A549 treated with Hydrocortisone at 1 μM for 4 hours (cell line): ENCODE results near the gene TUBGCP4. TPM values are rescaled to one million over a fixed set of nuclear protein-coding genes. Genes with fewer than 3 reads are reported as not detected.

Source experiments
- total RNA-seq: library from RNA; stranded (reverse); fragments of 200-300 nt; extraction: Qiagen RNA extraction; gene quantifications from 5 replicates; pipeline ENCODE4 v1.2.3, GENCODE V29; 2022

Gene TUBGCP4, protein sequence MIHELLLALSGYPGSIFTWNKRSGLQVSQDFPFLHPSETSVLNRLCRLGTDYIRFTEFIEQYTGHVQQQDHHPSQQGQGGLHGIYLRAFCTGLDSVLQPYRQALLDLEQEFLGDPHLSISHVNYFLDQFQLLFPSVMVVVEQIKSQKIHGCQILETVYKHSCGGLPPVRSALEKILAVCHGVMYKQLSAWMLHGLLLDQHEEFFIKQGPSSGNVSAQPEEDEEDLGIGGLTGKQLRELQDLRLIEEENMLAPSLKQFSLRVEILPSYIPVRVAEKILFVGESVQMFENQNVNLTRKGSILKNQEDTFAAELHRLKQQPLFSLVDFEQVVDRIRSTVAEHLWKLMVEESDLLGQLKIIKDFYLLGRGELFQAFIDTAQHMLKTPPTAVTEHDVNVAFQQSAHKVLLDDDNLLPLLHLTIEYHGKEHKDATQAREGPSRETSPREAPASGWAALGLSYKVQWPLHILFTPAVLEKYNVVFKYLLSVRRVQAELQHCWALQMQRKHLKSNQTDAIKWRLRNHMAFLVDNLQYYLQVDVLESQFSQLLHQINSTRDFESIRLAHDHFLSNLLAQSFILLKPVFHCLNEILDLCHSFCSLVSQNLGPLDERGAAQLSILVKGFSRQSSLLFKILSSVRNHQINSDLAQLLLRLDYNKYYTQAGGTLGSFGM
- total RNA-seq, result 4.7 to 6.8 TPM (median 6.0 TPM) in 5 replicates

DNA sequence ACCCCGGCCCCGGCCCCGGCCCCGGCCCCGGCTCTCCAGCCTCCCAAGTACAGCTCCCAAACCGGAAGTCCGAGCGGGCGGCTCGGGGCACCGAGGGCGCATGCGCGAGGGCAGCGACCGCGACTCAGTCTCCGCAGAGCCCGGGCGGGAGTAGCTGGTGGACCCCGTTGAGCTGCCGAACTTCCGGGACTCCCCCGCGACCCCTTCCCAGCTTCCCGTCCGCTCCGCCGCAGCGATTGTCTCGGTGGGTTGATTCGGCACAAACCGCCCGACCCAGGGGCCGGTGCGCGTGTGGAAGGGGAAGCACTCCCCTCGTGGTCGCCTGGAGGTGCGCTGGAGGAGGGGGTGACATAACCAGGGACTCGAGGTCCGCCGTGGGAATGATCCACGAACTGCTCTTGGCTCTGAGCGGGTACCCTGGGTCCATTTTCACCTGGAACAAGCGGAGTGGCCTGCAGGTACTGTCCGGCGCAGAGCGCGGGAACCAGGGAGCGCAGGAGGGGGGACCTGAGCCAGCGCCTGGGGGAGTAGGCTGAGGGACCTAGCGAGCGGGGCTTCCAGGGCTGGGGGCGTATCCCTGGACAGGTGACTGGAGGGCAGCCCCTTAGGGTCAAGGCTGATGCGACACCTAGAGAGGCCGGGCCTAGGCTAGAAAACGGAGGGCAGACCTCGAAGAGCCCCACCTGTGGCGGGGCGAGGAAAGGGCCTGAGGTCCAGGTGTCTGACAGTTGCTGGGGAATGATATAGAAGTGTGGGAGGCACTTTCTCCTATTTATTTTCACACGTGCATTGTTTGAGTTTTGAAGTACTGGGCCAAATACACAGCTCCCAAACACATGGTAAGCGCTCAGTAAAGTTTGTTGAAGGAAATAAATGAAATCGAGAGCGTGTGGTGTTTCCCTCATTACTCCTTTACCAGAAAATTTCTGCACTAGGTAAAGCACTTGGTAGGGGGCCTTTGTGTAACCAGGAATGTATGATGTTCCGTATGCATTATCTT lies at the start of gene TUBGCP4, which contains the start of gene ZSCAN29:
TUBGCP4 (plus strand) TSS at position 127 of the 1,000 bp plus-strand sequence; CDS start at position 381, 254 bp downstream.
ZSCAN29 (minus strand) TSS at position 69 of the 1,000 bp plus-strand sequence. CDS start 1,130 bp downstream, outside the sequence.

DNA sequence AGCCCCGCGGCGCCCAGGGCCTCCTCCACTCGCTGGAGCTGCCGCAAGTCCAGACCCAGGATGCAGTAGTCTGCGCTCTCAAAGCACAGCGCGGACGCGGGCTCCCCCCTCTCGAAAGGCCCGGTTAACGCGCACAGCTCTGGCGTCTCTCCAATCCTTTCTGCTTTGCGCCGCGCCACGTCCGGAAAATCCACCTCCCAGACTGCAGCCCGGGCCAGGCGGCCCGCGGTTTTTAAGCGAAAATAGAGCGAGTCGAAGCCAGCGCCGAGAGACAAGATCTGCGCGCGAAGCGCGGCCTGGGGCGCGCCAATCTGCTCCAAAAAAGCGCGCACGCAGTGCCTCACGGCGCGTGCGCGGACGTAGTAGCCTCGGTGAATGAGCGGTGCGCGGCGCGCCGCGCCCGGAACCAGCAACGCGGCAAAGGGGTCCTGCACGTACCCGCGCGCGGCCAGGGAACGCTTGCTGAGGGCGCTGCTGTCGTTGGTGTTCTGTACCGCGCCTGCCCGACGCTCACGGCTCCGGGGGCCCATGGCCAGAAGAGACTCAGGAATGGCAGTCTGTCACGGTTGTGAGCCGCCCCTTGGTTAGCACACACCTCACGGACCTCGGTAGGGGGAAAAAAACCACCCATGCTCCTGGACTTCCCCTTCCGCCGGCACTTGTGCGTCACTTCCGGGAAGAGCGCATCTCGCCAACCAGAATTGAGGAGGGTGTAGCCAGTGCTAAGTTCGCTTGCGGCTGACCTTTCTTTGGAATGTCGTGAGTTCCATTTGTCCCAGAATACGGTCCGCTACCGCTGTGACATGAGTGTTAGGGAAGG lies 40.7 kb upstream of the TUBGCP4 start, which contains the start of gene LCMT2:
LCMT2 (minus strand) TSS at position 614 of the 820 bp plus-strand sequence; CDS start at position 530, 84 bp downstream.

Other genes with a start within 250 kb of the TUBGCP4 start
- 8.8 to 10.3 TPM (median 9.5 TPM) in 5 replicates for gene TMEM62, start 237.5 kb upstream of the TUBGCP4 start, total RNA-seq
- 25.9 to 28.5 TPM (median 26.4 TPM) in 5 replicates for gene CCNDBP1, start 185.7 kb upstream of the TUBGCP4 start, total RNA-seq
- gene EPB42, start 150.1 kb upstream of the TUBGCP4 start, total RNA-seq, result not detected in 5 replicates
- gene TGM5, start 104.2 kb upstream of the TUBGCP4 start, total RNA-seq, result not detected in 5 replicates
- not detected in 5 replicates for gene TGM7, start 68.8 kb upstream of the TUBGCP4 start, total RNA-seq
- gene LCMT2, start 40.5 kb upstream of the TUBGCP4 start, total RNA-seq, result 6.0 to 8.2 TPM (median 6.9 TPM) in 5 replicates
- 6.7 to 11.6 TPM (median 8.7 TPM) in 5 replicates for gene ZSCAN29, start 58 bp upstream of the TUBGCP4 start, total RNA-seq
- gene TP53BP1, start 122.1 kb downstream of the TUBGCP4 start, total RNA-seq, result 13.6 to 22.8 TPM (median 16.9 TPM) in 5 replicates
- gene MAP1A, start 146.5 kb downstream of the TUBGCP4 start, total RNA-seq, result 0.50 to 0.76 TPM (median 0.60 TPM) in 5 replicates
- gene PPIP5K1, start 219.1 kb downstream of the TUBGCP4 start, total RNA-seq, result 3.8 to 6.9 TPM (median 5.8 TPM) in 5 replicates
- 1.9 to 6.3 TPM (median 3.7 TPM) in 5 replicates for gene CKMT1B, start 222.9 kb downstream of the TUBGCP4 start, total RNA-seq
- gene STRC, start 247.7 kb downstream of the TUBGCP4 start, total RNA-seq, result 0.08 to 0.16 TPM (median 0.11 TPM) in 4 of 5 replicates, not detected in the other